Activated naive CD8-positive, alpha-beta T cell treated with anti-CD3 and anti-CD28 coated beads, Interleukin-2, amount 10 ng/mL, durations not matched to agents 7 days and 5 days (primary cell): ENCODE data around the gene STK35. TPM values are rescaled to one million over a fixed set of nuclear protein-coding genes. Genes with fewer than 3 reads are reported as not detected.
"Not testable (repeated sequence)": the region's sequence is repeated elsewhere in the genome, so short reads cannot be mapped to it uniquely, and the experiment has no call there.

ENCODE experiments used
- ATAC-seq: fragments of 150-1000 bp; cut with Tn5 transposase; one replicate; pipeline ENCODE4 v1.10.0; 2021; ENCODE audit warnings: low read depth, moderate library complexity
- POLR2A ChIA-PET: fragments of 350-600 bp; sonication (Branson Sonifier 250); formaldehyde crosslinking; loops from one replicate; lab custom pipeline; 2021; ENCODE audit warnings: antibody characterized with exemption; lab: Charles Lee
- DNase-seq: peaks from one replicate; pipeline ENCODE4 v3.0.0; 2021
- H3K27ac Mint-ChIP-seq: one replicate; pipeline ENCODE4 v1.8.0; 2022; ENCODE audit warnings: mild to moderate bottlenecking, mixed read lengths
- H3K27me3 Mint-ChIP-seq: one replicate; pipeline ENCODE4 v1.8.0; 2022; ENCODE audit warnings: mild to moderate bottlenecking, moderate library complexity, mixed read lengths
- H3K36me3 Mint-ChIP-seq: one replicate; pipeline ENCODE4 v1.8.0; 2021; ENCODE audit warnings: mild to moderate bottlenecking, mixed read lengths
- H3K4me1 Mint-ChIP-seq: one replicate; pipeline ENCODE4 v1.8.0; 2021; ENCODE audit warnings: mixed read lengths
- H3K4me3 Mint-ChIP-seq: one replicate; pipeline ENCODE4 v1.8.0; 2022; ENCODE audit warnings: mild to moderate bottlenecking, moderate library complexity, mixed read lengths
- H3K9me3 Mint-ChIP-seq: one replicate; pipeline ENCODE4 v1.8.0; 2021; ENCODE audit warnings: mixed read lengths
- total RNA-seq, 2 experiments: library from RNA; stranded (reverse); gene quantifications; one replicate each; pipeline ENCODE4 v1.2.3, GENCODE V29; 2021

The STK35 gene
- total RNA-seq, 2 experiments from 2014 or later = 17.0 to 18.6 TPM

GRCh38 chr20:2178318-2179232 is 76.9 kb downstream of the STK35 start:
- no peaks in the 10 kb centered on the region for H3K36me3 Mint-ChIP-seq
- no peaks in the 10 kb centered on the region for H3K9me3 Mint-ChIP-seq
- H3K27ac Mint-ChIP-seq = no peak overlapping the region
- no peak for DNase-seq
- no peaks in the 10 kb centered on the region for H3K4me1 Mint-ChIP-seq
- H3K27me3 Mint-ChIP-seq = peaks cover 5% of the 10 kb centered on the region
- H3K4me3 Mint-ChIP-seq = no peak overlapping the region
- POLR2A ChIA-PET = no interaction called here
- no peak for ATAC-seq

GRCh38 chr20:2179233-2179580 is 77.6 kb downstream of the STK35 start:
- peaks cover 5% of the 10 kb centered on the region for H3K27me3 Mint-ChIP-seq
- DNase-seq (no peak), ATAC-seq (no peak)
- no peaks in the 10 kb centered on the region for H3K4me1 Mint-ChIP-seq
- H3K9me3 Mint-ChIP-seq = no peaks in the 10 kb centered on the region
- H3K36me3 Mint-ChIP-seq = no peaks in the 10 kb centered on the region
- POLR2A ChIA-PET = no interaction called here
- no peak overlapping the region for H3K27ac Mint-ChIP-seq
- H3K4me3 Mint-ChIP-seq = no peak overlapping the region

GRCh38 chr20:2179949-2180348 is 78.3 kb downstream of the STK35 start:
- Mint-ChIP-seq H3K4me3 (no peak overlapping the region), H3K4me1 (no peaks in the 10 kb centered on the region), H3K9me3 (no peaks in the 10 kb centered on the region), H3K36me3 (no peaks in the 10 kb centered on the region), H3K27ac (no peak overlapping the region), H3K27me3 (peaks cover 5% of the 10 kb centered on the region)
- POLR2A ChIA-PET = no interaction called here
- no peak for DNase-seq
- no peak for ATAC-seq

GRCh38 chr20:2183381-2183780 is 81.8 kb downstream of the STK35 start:
- no peaks in the 10 kb centered on the region for H3K36me3 Mint-ChIP-seq
- ATAC-seq = no peak
- DNase-seq = no peak
- H3K27ac Mint-ChIP-seq = no peak overlapping the region
- no peaks in the 10 kb centered on the region for H3K4me1 Mint-ChIP-seq
- no peak overlapping the region for H3K4me3 Mint-ChIP-seq
- peaks cover 1% of the 10 kb centered on the region for H3K9me3 Mint-ChIP-seq
- peaks cover 11% of the 10 kb centered on the region for H3K27me3 Mint-ChIP-seq
- POLR2A ChIA-PET = no interaction called here

GRCh38 chr20:2184933-2185332 is 83.3 kb downstream of the STK35 start:
- DNase-seq, H3K27ac Mint-ChIP-seq, ATAC-seq, POLR2A ChIA-PET, H3K4me3 Mint-ChIP-seq, H3K36me3 Mint-ChIP-seq, H3K4me1 Mint-ChIP-seq, H3K9me3 Mint-ChIP-seq: not testable (repeated sequence)
- peaks cover 18% of the 10 kb centered on the region for H3K27me3 Mint-ChIP-seq

GRCh38 chr20:2195614-2196013 is 94.0 kb downstream of the STK35 start:
- Mint-ChIP-seq H3K4me1 (no peaks in the 10 kb centered on the region), H3K4me3 (no peak overlapping the region), H3K27ac (no peak overlapping the region), H3K9me3 (no peaks in the 10 kb centered on the region), H3K27me3 (peaks cover 6% of the 10 kb centered on the region), H3K36me3 (no peaks in the 10 kb centered on the region)
- DNase-seq = no peak
- POLR2A ChIA-PET = no interaction called here
- ATAC-seq = no peak

- POLR2A ChIA-PET = no interaction called here
- Mint-ChIP-seq H3K4me3 (no peak overlapping the region), H3K36me3 (no peaks in the 10 kb centered on the region), H3K9me3 (no peaks in the 10 kb centered on the region), H3K4me1 (no peaks in the 10 kb centered on the region), H3K27me3 (peaks cover 10% of the 10 kb centered on the region), H3K27ac (no peak overlapping the region)
- DNase-seq = no peak
- ATAC-seq = no peak
Observed at GRCh38 chr20:2197166-2197565, 95.5 kb downstream of the STK35 start.

Other genes starting within 250 kb of the STK35 start
- gene SIRPA, start 206.4 kb upstream of the STK35 start, total RNA-seq = 1 to 10 TPM; 1.5 to 1.6 TPM
- gene PDYN, start 107.8 kb upstream of the STK35 start, total RNA-seq = not detected
- gene TGM3, start 194.2 kb downstream of the STK35 start, total RNA-seq = not detected